ENCODE measurements around the gene LAMC2. TPM values are rescaled to one million over a fixed set of nuclear protein-coding genes. Genes with fewer than 3 reads are reported as not detected.
A peak's percentile ranks its signal among the peaks of the same experiment; 100 is the strongest.

Gene LAMC2
- total RNA-seq, 1 donor from 2014 or later, result 0.16 TPM

- DNase-seq, result no peak
Observed at GRCh38 chr1:183214021-183214970, 28.2 kb downstream of the LAMC2 start.

- DNase-seq, result no peak
Observed at GRCh38 chr1:183215076-183215720, 29.1 kb downstream of the LAMC2 start.

GRCh38 chr1:183215936-183216335 lies 29.9 kb downstream of the LAMC2 start:
- DNase-seq, result no peak

- DNase-seq, result no peak
Observed at GRCh38 chr1:183218027-183218618, 32.1 kb downstream of the LAMC2 start.

- DNase-seq, result no peak
Observed at GRCh38 chr1:183218971-183219615, 33.0 kb downstream of the LAMC2 start.

GRCh38 chr1:183219616-183220009 lies 33.5 kb downstream of the LAMC2 start:
- DNase-seq, result no peak

GRCh38 chr1:183222909-183223308 lies 36.8 kb downstream of the LAMC2 start:
- no peak for DNase-seq

GRCh38 chr1:183223467-183223866 lies 37.4 kb downstream of the LAMC2 start:
- DNase-seq, result no peak

GRCh38 chr1:183226361-183226760 lies 40.3 kb downstream of the LAMC2 start:
- DNase-seq, result no peak

- DNase-seq, result no peak
Observed at GRCh38 chr1:183226963-183227362, 40.9 kb downstream of the LAMC2 start.

- DNase-seq, result no peak
Observed at GRCh38 chr1:183227422-183228346, 41.6 kb downstream of the LAMC2 start.

- DNase-seq, result no peak
Observed at GRCh38 chr1:183228347-183229220, 42.5 kb downstream of the LAMC2 start.

GRCh38 chr1:183230413-183230812 lies 44.3 kb downstream of the LAMC2 start:
- DNase-seq, result no peak

GRCh38 chr1:183231545-183231944 lies 45.5 kb downstream of the LAMC2 start:
- DNase-seq, result no peak

GRCh38 chr1:183233113-183233512 lies 47.0 kb downstream of the LAMC2 start:
- no peak for DNase-seq

- peak; percentile 47 for DNase-seq
Observed at GRCh38 chr1:183234660-183235476, 48.8 kb downstream of the LAMC2 start.

- no peak for DNase-seq
Observed at GRCh38 chr1:183235503-183235902, 49.4 kb downstream of the LAMC2 start.

GRCh38 chr1:183236158-183236725 lies 50.2 kb downstream of the LAMC2 start:
- DNase-seq, result no peak

GRCh38 chr1:183237046-183237445 lies 51.0 kb downstream of the LAMC2 start:
- DNase-seq, result no peak

Data from occipital lobe (tissue), 2 donors.